Stimulated activated naive CD8-positive, alpha-beta T cell treated with anti-CD3 and anti-CD28 coated beads, Interleukin-15, amount 100 ng/mL, for 72 hours (primary cell): Measurements from ENCODE around the gene FANCI.

Experiments used
- ATAC-seq: fragments of 150-1000 bp; cut with Tn5 transposase; 2 replicates; pipeline ENCODE4 v1.10.0; 2021; ENCODE audit warnings: mild to moderate bottlenecking, moderate library complexity
- DNase-seq, 2 donors: peaks; one replicate each; pipeline ENCODE4 v3.0.0; 2021 to 2022
- H3K27ac Mint-ChIP-seq, 2 donors: one replicate each; pipeline ENCODE4 v1.8.0; 2022; ENCODE audit warnings: mild to moderate bottlenecking in 2 of 2, mixed read lengths in 2 of 2, moderate library complexity in 2 of 2
- H3K27me3 Mint-ChIP-seq: one replicate; pipeline ENCODE4 v1.8.0; 2022; ENCODE audit warnings: mixed read lengths
- H3K4me1 Mint-ChIP-seq: one replicate; pipeline ENCODE4 v1.8.0; 2022; ENCODE audit warnings: mild to moderate bottlenecking, mixed read lengths
- H3K4me3 Mint-ChIP-seq, 2 donors: one replicate each; pipeline ENCODE4 v1.8.0; 2022; ENCODE audit warnings: mild to moderate bottlenecking in 2 of 2, mixed read lengths in 2 of 2, moderate library complexity in 1 of 2
- H3K9me3 Mint-ChIP-seq, 2 donors: one replicate each; pipeline ENCODE4 v1.8.0; 2022; ENCODE audit warnings: mixed read lengths in 2 of 2

Gene FANCI

GRCh38 chr15:89353991-89354390 is 110.2 kb downstream of the FANCI start:
- H3K27ac Mint-ChIP-seq, result no peak overlapping the region
- H3K27me3 Mint-ChIP-seq, result peaks cover 69% of the 10 kb centered on the region
- no peak for DNase-seq
- no peaks in the 10 kb centered on the region for H3K9me3 Mint-ChIP-seq
- ATAC-seq, result no peak
- H3K4me1 Mint-ChIP-seq, result peaks cover 9% of the 10 kb centered on the region
- no peak overlapping the region for H3K4me3 Mint-ChIP-seq

GRCh38 chr15:89356634-89357298 is 113.0 kb downstream of the FANCI start:
- Mint-ChIP-seq H3K9me3 (no peaks in the 10 kb centered on the region), H3K27ac (no peak overlapping the region), H3K27me3 (peaks cover 90% of the 10 kb centered on the region), H3K4me3 (no peak overlapping the region), H3K4me1 (peaks cover 29% of the 10 kb centered on the region)
- DNase-seq, result peak in 1 of 2 donors; percentile 27
- ATAC-seq, result no peak

- Mint-ChIP-seq H3K4me3 (peak overlapping the region; percentile 86 to 91), H3K27ac (no peak overlapping the region), H3K4me1 (peaks cover 34% of the 10 kb centered on the region), H3K27me3 (peaks cover 100% of the 10 kb centered on the region), H3K9me3 (no peaks in the 10 kb centered on the region)
- ATAC-seq, result peak; percentile 4
- no peak for DNase-seq
Measured at GRCh38 chr15:89358435-89358754, 114.6 kb downstream of the FANCI start.

- Mint-ChIP-seq H3K4me3 (peak overlapping the region; percentile 86 to 91), H3K9me3 (no peaks in the 10 kb centered on the region), H3K27me3 (peaks cover 100% of the 10 kb centered on the region), H3K27ac (no peak overlapping the region), H3K4me1 (peaks cover 34% of the 10 kb centered on the region)
- ATAC-seq (peak; percentile 93), DNase-seq (peak; percentile 86 to 91)
Measured at GRCh38 chr15:89358755-89359439, 115.1 kb downstream of the FANCI start.

- Mint-ChIP-seq H3K9me3 (no peaks in the 10 kb centered on the region), H3K4me1 (peaks cover 34% of the 10 kb centered on the region), H3K27ac (peak overlapping the region in 1 of 2 donors; percentile 62), H3K27me3 (peaks cover 100% of the 10 kb centered on the region), H3K4me3 (peak overlapping the region; percentile 32 to 39)
- no peak for ATAC-seq
- no peak for DNase-seq
Measured at GRCh38 chr15:89359471-89360293, 115.9 kb downstream of the FANCI start.

GRCh38 chr15:89360294-89360971 is 116.7 kb downstream of the FANCI start:
- Mint-ChIP-seq H3K27ac (no peak overlapping the region), H3K9me3 (no peaks in the 10 kb centered on the region), H3K4me1 (peaks cover 34% of the 10 kb centered on the region), H3K27me3 (peaks cover 100% of the 10 kb centered on the region), H3K4me3 (peak overlapping the region in 1 of 2 donors; percentile 12)
- ATAC-seq, result no peak
- no peak for DNase-seq

- peaks cover 37% of the 10 kb centered on the region for H3K4me1 Mint-ChIP-seq
- DNase-seq, result peak; percentile 48 to 55
- H3K4me3 Mint-ChIP-seq, result peak overlapping the region in 1 of 2 donors; percentile 43
- no peak for ATAC-seq
- peaks cover 100% of the 10 kb centered on the region for H3K27me3 Mint-ChIP-seq
- no peaks in the 10 kb centered on the region for H3K9me3 Mint-ChIP-seq
- no peak overlapping the region for H3K27ac Mint-ChIP-seq
Measured at GRCh38 chr15:89361451-89362202, 117.8 kb downstream of the FANCI start.

- no peak overlapping the region for H3K27ac Mint-ChIP-seq
- no peak overlapping the region for H3K4me3 Mint-ChIP-seq
- DNase-seq, result no peak
- no peak for ATAC-seq
- no peaks in the 10 kb centered on the region for H3K9me3 Mint-ChIP-seq
- H3K4me1 Mint-ChIP-seq, result peaks cover 45% of the 10 kb centered on the region
- H3K27me3 Mint-ChIP-seq, result peaks cover 100% of the 10 kb centered on the region
Measured at GRCh38 chr15:89362203-89363101, 118.7 kb downstream of the FANCI start.

GRCh38 chr15:89363133-89363532 is 119.4 kb downstream of the FANCI start:
- Mint-ChIP-seq H3K27ac (no peak overlapping the region), H3K9me3 (no peaks in the 10 kb centered on the region), H3K4me1 (peaks cover 50% of the 10 kb centered on the region), H3K4me3 (no peak overlapping the region), H3K27me3 (peaks cover 100% of the 10 kb centered on the region)
- DNase-seq (no peak), ATAC-seq (no peak)

- Mint-ChIP-seq H3K4me3 (no peak overlapping the region), H3K9me3 (no peaks in the 10 kb centered on the region), H3K27ac (no peak overlapping the region), H3K4me1 (peaks cover 47% of the 10 kb centered on the region), H3K27me3 (peaks cover 100% of the 10 kb centered on the region)
- no peak for DNase-seq
- ATAC-seq, result no peak
Measured at GRCh38 chr15:89363770-89364169, 120.0 kb downstream of the FANCI start.

GRCh38 chr15:89364341-89364740 is 120.6 kb downstream of the FANCI start:
- Mint-ChIP-seq H3K27me3 (peaks cover 100% of the 10 kb centered on the region), H3K9me3 (no peaks in the 10 kb centered on the region), H3K27ac (no peak overlapping the region), H3K4me1 (peaks cover 47% of the 10 kb centered on the region), H3K4me3 (no peak overlapping the region)
- ATAC-seq, result no peak
- DNase-seq, result no peak

GRCh38 chr15:89364741-89365450 is 121.1 kb downstream of the FANCI start:
- H3K27ac Mint-ChIP-seq, result no peak overlapping the region
- H3K4me3 Mint-ChIP-seq, result no peak overlapping the region

GRCh38 chr15:89365462-89366065 is 121.8 kb downstream of the FANCI start:
- ATAC-seq (no peak), DNase-seq (no peak)
- no peak overlapping the region for H3K27ac Mint-ChIP-seq
- peaks cover 46% of the 10 kb centered on the region for H3K4me1 Mint-ChIP-seq
- H3K27me3 Mint-ChIP-seq, result peaks cover 100% of the 10 kb centered on the region
- no peaks in the 10 kb centered on the region for H3K9me3 Mint-ChIP-seq
- H3K4me3 Mint-ChIP-seq, result no peak overlapping the region

More at GRCh38 chr15:89364741-89365450, 121.1 kb downstream of the FANCI start:
- DNase-seq, result no peak
- Mint-ChIP-seq H3K27me3 (peaks cover 100% of the 10 kb centered on the region), H3K9me3 (no peaks in the 10 kb centered on the region), H3K4me1 (peaks cover 41% of the 10 kb centered on the region)
- ATAC-seq, result no peak
